Neutrophil (primary cell): ENCODE data around the gene MYOC.

ENCODE experiments used
- H3K27ac ChIP-seq: fragments of 200-600 bp; sonication (generic); 2 replicates; pipeline ENCODE4 v1.5.1; 2016; ENCODE audit warnings: mild to moderate bottlenecking, moderate library complexity
- H3K27me3 ChIP-seq: fragments of 200-600 bp; sonication (generic); 2 replicates; pipeline ENCODE4 v1.6.0; 2016; ENCODE audit warnings: mild to moderate bottlenecking
- H3K36me3 ChIP-seq: fragments of 200-600 bp; sonication (generic); 2 replicates; pipeline ENCODE4 v1.5.1; 2017
- H3K4me1 ChIP-seq, 2 experiments: fragments of 200-600 bp in 1 of 2; sonication (generic) in 1 of 2; 1 replicate in 1 of 2; 2 replicates in 1 of 2; pipeline versions ENCODE4 v1.5.1 to v1.6.1; 2013 to 2016; ENCODE audit warnings: low read depth in 1 of 2, low read length in 1 of 2, mild to moderate bottlenecking in 1 of 2, moderate library complexity in 1 of 2; ENCODE audit not compliant: control insufficient read depth in 1 of 2, insufficient read depth in 1 of 2
- H3K4me3 ChIP-seq, 2 experiments: fragments of 200-600 bp in 1 of 2; sonication (generic) in 1 of 2; 1 replicate in 1 of 2; 2 replicates in 1 of 2; pipeline ENCODE4 v1.5.1; 2013 to 2016; ENCODE audit warnings: low read depth in 1 of 2, low read length in 1 of 2, mild to moderate bottlenecking in 1 of 2, moderate library complexity in 1 of 2
- H3K9me3 ChIP-seq: fragments of 200-600 bp; sonication (generic); 2 replicates; pipeline ENCODE4 v1.5.1; 2016
- CTCF ChIP-seq: fragments of 200-600 bp; sonication (generic); IDR thresholded peaks from 2 replicates; pipeline ENCODE4 v1.5.1; 2016; ENCODE audit warnings: antibody characterized with exemption

The MYOC gene

GRCh38 chr1:171637928-171638576 is 14.4 kb downstream of the MYOC start:
- TF ChIP-seq CTCF: no peak
- no peak overlapping the region for H3K27ac ChIP-seq
- no peaks in the 10 kb centered on the region for H3K27me3 ChIP-seq
- peaks cover 15 to 24% of the 10 kb centered on the region in 2 experiments for H3K4me1 ChIP-seq
- H3K36me3 ChIP-seq: no peaks in the 10 kb centered on the region
- H3K9me3 ChIP-seq: no peaks in the 10 kb centered on the region
- no peak overlapping the region for H3K4me3 ChIP-seq

GRCh38 chr1:171636141-171636540 is 16.3 kb downstream of the MYOC start:
- Histone ChIP-seq H3K27me3 (no peaks in the 10 kb centered on the region), H3K36me3 (no peaks in the 10 kb centered on the region), H3K4me3 (no peak overlapping the region), H3K27ac (no peak overlapping the region), H3K4me1 (peaks cover 0 to 6% of the 10 kb centered on the region in 2 experiments), H3K9me3 (no peaks in the 10 kb centered on the region)
- no peak for TF ChIP-seq CTCF

- Histone ChIP-seq H3K36me3 (no peaks in the 10 kb centered on the region), H3K4me1 (peaks cover 0 to 6% of the 10 kb centered on the region in 2 experiments), H3K27ac (no peak overlapping the region), H3K27me3 (no peaks in the 10 kb centered on the region), H3K4me3 (no peak overlapping the region), H3K9me3 (no peaks in the 10 kb centered on the region)
- no peak for TF ChIP-seq CTCF
These were observed 16.8 kb downstream of the MYOC start for GRCh38 chr1:171635661-171636060.

- H3K4me3 ChIP-seq: no peak overlapping the region
- H3K36me3 ChIP-seq: no peaks in the 10 kb centered on the region
- no peak for TF ChIP-seq CTCF
- no peaks in the 10 kb centered on the region for H3K9me3 ChIP-seq
- H3K27me3 ChIP-seq: no peaks in the 10 kb centered on the region
- no peak overlapping the region for H3K27ac ChIP-seq
- H3K4me1 ChIP-seq: no peaks in the 10 kb centered on the region
These were observed 24.3 kb downstream of the MYOC start for GRCh38 chr1:171628225-171628624.

GRCh38 chr1:171627020-171627419 is 25.5 kb downstream of the MYOC start:
- Histone ChIP-seq H3K4me3 (no peak overlapping the region), H3K27me3 (no peaks in the 10 kb centered on the region), H3K9me3 (no peaks in the 10 kb centered on the region), H3K27ac (no peak overlapping the region), H3K4me1 (no peaks in the 10 kb centered on the region), H3K36me3 (no peaks in the 10 kb centered on the region)
- TF ChIP-seq CTCF: no peak

- Histone ChIP-seq H3K27ac (no peak overlapping the region), H3K9me3 (no peaks in the 10 kb centered on the region), H3K4me3 (no peak overlapping the region), H3K36me3 (no peaks in the 10 kb centered on the region), H3K27me3 (no peaks in the 10 kb centered on the region), H3K4me1 (no peaks in the 10 kb centered on the region)
- no peak for TF ChIP-seq CTCF
These were observed 27.3 kb downstream of the MYOC start for GRCh38 chr1:171625225-171625624.
